Muscle of arm (tissue), 14 donors: ENCODE results near the gene HSPE1. TPM values are rescaled to one million over a fixed set of nuclear protein-coding genes. Genes with fewer than 3 reads are reported as not detected.
"Not testable (repeated sequence)": the region's sequence is repeated elsewhere in the genome, so short reads cannot be mapped to it uniquely, and the experiment has no call there.

Experiments
- DNase-seq: peaks from one replicate; pipeline ENCODE4 v3.0.0-alpha.2; 2013
- long read RNA-seq, 11 donors: transcript quantifications; one replicate each; lab custom pipeline, GENCODE V29; 2026
- polyA plus RNA-seq, 12 donors: library from polyadenylated mRNA; unstranded; fragments of 120-200 nt; gene quantifications; one replicate each; pipeline ENCODE4 v1.2.1, GENCODE V29; 2013; ENCODE audit not compliant: insufficient read length in 12 of 12

The HSPE1 gene
- polyA plus RNA-seq: 100 to 1,000 TPM in 10 of 12 donors, 10 to 100 TPM in 1, not detected in 1; 68.0 to 142 (median 130) TPM
- long read RNA-seq, donor 1, transcript HSPE1-201 (4 exons, 950 nt): major isoform, 234 of 305 reads
- long read RNA-seq, donor 1, transcript HSPE1-202 (3 exons, 570 nt): minor isoform, 8 of 305 reads
- long read RNA-seq, donor 1, partial matches to known transcripts: 58 of 305 reads
- long read RNA-seq, donor 1, other reads (novel, unspliced or antisense): 0 of 305 reads
- long read RNA-seq, donor 2, transcript HSPE1-202 (3 exons, 570 nt): minor isoform, 5 of 217 reads
- long read RNA-seq, donor 2, transcript HSPE1-201 (4 exons, 950 nt): major isoform, 153 of 217 reads
- long read RNA-seq, donor 2, partial matches to known transcripts: 55 of 217 reads
- long read RNA-seq, donor 2, other reads (novel, unspliced or antisense): 0 of 217 reads
- long read RNA-seq, donor 3, transcript HSPE1-201 (4 exons, 950 nt): major isoform, 74 of 90 reads
- long read RNA-seq, donor 3, partial matches to known transcripts: 12 of 90 reads
- long read RNA-seq, donor 3, other reads (novel, unspliced or antisense): 0 of 90 reads
- long read RNA-seq, donor 4, transcript HSPE1-201 (4 exons, 950 nt): major isoform, 46 of 63 reads
- long read RNA-seq, donor 4, transcript HSPE1-202 (3 exons, 570 nt): minor isoform, 6 of 63 reads
- long read RNA-seq, donor 4, partial matches to known transcripts: 6 of 63 reads
- long read RNA-seq, donor 4, other reads (novel, unspliced or antisense): 0 of 63 reads
- long read RNA-seq, donor 5, transcript HSPE1-201 (4 exons, 950 nt): major isoform, 159 of 185 reads
- long read RNA-seq, donor 5, partial matches to known transcripts: 18 of 185 reads
- long read RNA-seq, donor 5, other reads (novel, unspliced or antisense): 0 of 185 reads
- long read RNA-seq, donor 6, transcript HSPE1-201 (4 exons, 950 nt): major isoform, 87 of 113 reads
- long read RNA-seq, donor 6, partial matches to known transcripts: 20 of 113 reads
- long read RNA-seq, donor 6, other reads (novel, unspliced or antisense): 0 of 113 reads
- long read RNA-seq, donor 7, transcript HSPE1-201 (4 exons, 950 nt): major isoform, 55 of 64 reads
- long read RNA-seq, donor 7, partial matches to known transcripts: 7 of 64 reads
- long read RNA-seq, donor 7, other reads (novel, unspliced or antisense): 0 of 64 reads
- long read RNA-seq, donor 8, transcript HSPE1-202 (3 exons, 570 nt): minor isoform, 6 of 187 reads
- long read RNA-seq, donor 8, transcript HSPE1-201 (4 exons, 950 nt): major isoform, 150 of 187 reads
- long read RNA-seq, donor 8, partial matches to known transcripts: 16 of 187 reads
- long read RNA-seq, donor 8, other reads (novel, unspliced or antisense): 10 of 187 reads
- long read RNA-seq, donor 9, transcript HSPE1-202 (3 exons, 570 nt): minor isoform, 6 of 112 reads
- long read RNA-seq, donor 9, transcript HSPE1-201 (4 exons, 950 nt): major isoform, 88 of 112 reads
- long read RNA-seq, donor 9, partial matches to known transcripts: 14 of 112 reads
- long read RNA-seq, donor 9, other reads (novel, unspliced or antisense): 0 of 112 reads
- long read RNA-seq, donor 10, transcript HSPE1-202 (3 exons, 570 nt): minor isoform, 5 of 143 reads
- long read RNA-seq, donor 10, transcript HSPE1-201 (4 exons, 950 nt): major isoform, 120 of 143 reads
- long read RNA-seq, donor 10, partial matches to known transcripts: 13 of 143 reads
- long read RNA-seq, donor 10, other reads (novel, unspliced or antisense): 0 of 143 reads
- long read RNA-seq, donor 11, transcript HSPE1-206 (2 exons, 569 nt): minor isoform, 7 of 248 reads
- long read RNA-seq, donor 11, transcript HSPE1-201 (4 exons, 950 nt): major isoform, 183 of 248 reads
- long read RNA-seq, donor 11, transcript HSPE1-202 (3 exons, 570 nt): minor isoform, 11 of 248 reads
- long read RNA-seq, donor 11, partial matches to known transcripts: 44 of 248 reads
- long read RNA-seq, donor 11, other reads (novel, unspliced or antisense): 0 of 248 reads

GRCh38 chr2:197499594-197500502 lies at the start of gene HSPE1, which contains the start of gene HSPD1:
Gene HSPE1, plus strand, starts transcription at chr2:197500379. Its CDS starts 58 bp downstream, at chr2:197500437.
Gene HSPD1, minus strand, starts transcription at chr2:197499840. Its CDS starts 992 bp downstream, at chr2:197498848.
- DNase-seq: peak; percentile 100

GRCh38 chr2:197450465-197450864 lies 49.7 kb upstream of the HSPE1 start:
- DNase-seq: no peak

- not testable (repeated sequence) for DNase-seq
These were observed 49.2 kb upstream of the HSPE1 start for GRCh38 chr2:197450935-197451358.

- DNase-seq: no peak
These were observed 47.4 kb upstream of the HSPE1 start for GRCh38 chr2:197452754-197453122.

GRCh38 chr2:197453123-197453913 lies 46.9 kb upstream of the HSPE1 start, which contains the start of gene COQ10B:
Gene COQ10B, plus strand, starts transcription at chr2:197453552. Its CDS starts 9 bp downstream, at chr2:197453561.
- peak; percentile 100 for DNase-seq

GRCh38 chr2:197453914-197454398 lies 46.2 kb upstream of the HSPE1 start:
- no peak for DNase-seq

- no peak for DNase-seq
These were observed 45.3 kb upstream of the HSPE1 start for GRCh38 chr2:197454923-197455322.

GRCh38 chr2:197455428-197455827 lies 44.8 kb upstream of the HSPE1 start:
- no peak for DNase-seq

- DNase-seq: no peak
These were observed 39.5 kb upstream of the HSPE1 start for GRCh38 chr2:197460649-197461048.

- DNase-seq: no peak
These were observed 39.1 kb upstream of the HSPE1 start for GRCh38 chr2:197461057-197461456.

- DNase-seq: no peak
These were observed 36.0 kb upstream of the HSPE1 start for GRCh38 chr2:197464175-197464574.

GRCh38 chr2:197472166-197472565 lies 28.0 kb upstream of the HSPE1 start:
- DNase-seq: no peak

- no peak for DNase-seq
These were observed 22.4 kb upstream of the HSPE1 start for GRCh38 chr2:197477797-197478196.

GRCh38 chr2:197480165-197481036 lies 19.8 kb upstream of the HSPE1 start:
- DNase-seq: no peak

GRCh38 chr2:197484248-197484647 lies 15.9 kb upstream of the HSPE1 start:
- not testable (repeated sequence) for DNase-seq

GRCh38 chr2:197486175-197486574 lies 14.0 kb upstream of the HSPE1 start:
- DNase-seq: no peak

GRCh38 chr2:197487385-197487784 lies 12.8 kb upstream of the HSPE1 start:
- no peak for DNase-seq
